ENCODE measurements around the gene NRCAM.
"Not testable (repeated sequence)": the region's sequence is repeated elsewhere in the genome, so short reads cannot be mapped to it uniquely, and the experiment has no call there.

Gene NRCAM

GRCh38 chr7:108270385-108271015 lies 185.7 kb downstream of the NRCAM start:
- no peak for DNase-seq

- no peak for DNase-seq
Observed at GRCh38 chr7:108268200-108268820, 187.9 kb downstream of the NRCAM start.

DNA sequence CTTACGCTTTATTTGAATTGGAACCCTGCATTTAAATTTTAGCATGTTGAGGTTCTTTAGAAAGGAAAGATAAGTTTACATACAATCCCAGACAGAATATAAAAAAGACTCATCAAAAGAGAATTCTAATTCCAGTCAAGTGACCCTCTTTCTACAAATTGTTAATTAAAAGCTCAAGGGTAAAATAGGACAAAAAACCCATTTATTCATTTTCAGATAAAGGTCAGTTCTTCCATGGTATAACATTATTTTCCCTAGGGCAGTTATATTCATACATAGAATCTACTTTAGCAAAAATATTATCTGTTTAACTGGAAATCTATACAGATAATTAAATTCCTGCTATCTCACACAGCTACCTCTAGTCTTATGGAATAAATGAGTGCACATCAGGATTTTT lies 188.6 kb downstream of the NRCAM start:
- no peak for DNase-seq

DNA sequence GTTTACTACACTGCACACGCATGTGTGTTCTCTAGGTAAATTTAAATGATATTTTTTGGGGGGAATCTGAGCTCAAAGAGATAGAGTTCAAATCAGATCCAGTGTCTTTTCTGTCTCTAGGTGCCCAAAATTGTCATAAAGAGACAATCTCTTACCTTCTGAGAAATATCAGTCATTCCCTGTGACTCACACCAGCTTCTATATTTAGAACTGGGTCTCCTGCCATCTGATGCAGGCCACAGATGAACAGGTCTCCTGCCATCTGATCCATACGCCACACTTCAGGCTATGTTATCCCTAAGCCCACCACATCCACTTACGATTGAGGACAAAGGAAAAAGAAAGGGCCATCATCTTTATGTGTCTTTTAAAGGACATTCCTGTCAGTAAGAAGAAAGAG lies 189.7 kb downstream of the NRCAM start:
- no peak for DNase-seq

GRCh38 chr7:108266035-108266434 lies 190.2 kb downstream of the NRCAM start:
- DNase-seq: no peak

DNA sequence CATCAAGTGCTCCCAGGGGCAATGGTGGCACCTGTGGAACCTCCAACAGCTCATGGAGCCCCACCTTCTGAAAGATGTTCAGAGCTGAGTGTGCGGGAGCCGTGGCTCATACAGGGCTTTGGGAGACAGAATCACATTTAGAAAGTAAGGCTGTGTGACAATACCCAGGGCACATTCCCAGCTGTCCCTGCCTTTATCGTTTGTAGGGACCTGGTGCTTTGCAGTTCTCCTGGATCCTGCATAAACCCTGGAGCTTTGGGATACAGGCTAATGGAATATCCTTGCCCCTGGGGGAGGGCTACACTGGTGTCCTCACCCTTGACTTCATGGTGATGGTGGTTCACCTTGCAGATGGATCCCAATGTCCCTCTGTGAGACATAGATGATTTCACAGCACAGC lies 191.2 kb downstream of the NRCAM start:
- DNase-seq: no peak

DNA sequence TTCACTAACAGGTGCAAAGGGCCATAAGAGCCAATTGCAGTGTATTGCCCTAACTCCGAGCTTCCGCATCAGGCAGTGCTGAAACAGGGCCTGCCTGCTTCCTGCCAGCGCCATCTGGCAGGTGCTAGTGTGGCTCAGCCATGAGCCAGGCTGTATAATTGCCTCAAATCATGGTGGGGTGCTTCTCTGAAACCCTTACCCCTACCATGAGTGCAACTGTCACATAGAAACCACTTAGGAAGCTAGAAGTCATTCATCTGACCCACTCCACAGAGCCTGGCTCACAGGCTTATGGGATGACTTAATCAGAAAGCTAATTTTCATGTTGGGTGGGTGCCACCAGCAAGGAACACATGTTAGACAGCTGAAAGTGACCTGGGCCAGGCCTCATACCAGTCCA lies 192.8 kb downstream of the NRCAM start:
- peak; percentile 94 for DNase-seq

GRCh38 chr7:108261560-108262255 lies 194.5 kb downstream of the NRCAM start:
- peak; percentile 59 for DNase-seq

- DNase-seq: not testable (repeated sequence)
Observed at GRCh38 chr7:108259447-108259846, 196.8 kb downstream of the NRCAM start.

DNA sequence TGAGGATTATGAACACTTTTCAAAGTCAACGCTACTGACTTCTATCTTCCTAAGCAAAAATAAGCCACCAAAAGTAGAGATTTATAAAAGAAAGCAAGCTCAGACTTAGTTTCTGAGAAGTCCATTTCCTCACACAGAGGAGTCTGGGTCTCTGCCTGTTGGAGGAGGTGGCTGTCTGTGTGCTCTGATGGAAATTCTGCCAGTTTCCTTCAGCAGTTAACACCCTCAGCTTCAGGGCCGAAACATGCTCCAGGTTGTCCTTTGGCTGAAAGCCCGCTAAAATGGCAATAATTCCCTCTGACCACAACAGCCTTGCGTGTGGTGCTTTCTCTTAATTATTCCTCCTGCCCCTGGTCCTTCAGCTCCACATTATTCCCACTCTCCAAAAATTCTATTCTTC lies 198.3 kb downstream of the NRCAM start:
- DNase-seq: no peak

DNA sequence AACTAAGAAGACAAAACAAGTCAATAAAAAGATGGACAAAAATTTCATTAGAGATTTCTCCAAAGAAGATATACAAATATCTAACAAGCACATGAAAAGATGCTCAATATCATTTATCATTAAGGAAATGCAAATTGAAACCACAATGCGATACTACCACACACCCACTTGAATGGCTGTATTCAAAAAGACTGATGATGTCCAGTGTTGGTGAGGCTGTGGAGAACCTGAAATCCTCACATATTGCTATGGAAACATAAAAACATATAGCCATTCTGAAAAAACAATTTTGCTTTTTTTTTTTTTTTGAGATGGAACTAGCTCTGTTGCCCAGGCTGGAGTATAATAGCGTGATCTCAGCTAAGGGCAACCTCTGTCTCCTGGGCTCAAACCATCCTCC lies 202.0 kb downstream of the NRCAM start:
- no peak for DNase-seq

DNA sequence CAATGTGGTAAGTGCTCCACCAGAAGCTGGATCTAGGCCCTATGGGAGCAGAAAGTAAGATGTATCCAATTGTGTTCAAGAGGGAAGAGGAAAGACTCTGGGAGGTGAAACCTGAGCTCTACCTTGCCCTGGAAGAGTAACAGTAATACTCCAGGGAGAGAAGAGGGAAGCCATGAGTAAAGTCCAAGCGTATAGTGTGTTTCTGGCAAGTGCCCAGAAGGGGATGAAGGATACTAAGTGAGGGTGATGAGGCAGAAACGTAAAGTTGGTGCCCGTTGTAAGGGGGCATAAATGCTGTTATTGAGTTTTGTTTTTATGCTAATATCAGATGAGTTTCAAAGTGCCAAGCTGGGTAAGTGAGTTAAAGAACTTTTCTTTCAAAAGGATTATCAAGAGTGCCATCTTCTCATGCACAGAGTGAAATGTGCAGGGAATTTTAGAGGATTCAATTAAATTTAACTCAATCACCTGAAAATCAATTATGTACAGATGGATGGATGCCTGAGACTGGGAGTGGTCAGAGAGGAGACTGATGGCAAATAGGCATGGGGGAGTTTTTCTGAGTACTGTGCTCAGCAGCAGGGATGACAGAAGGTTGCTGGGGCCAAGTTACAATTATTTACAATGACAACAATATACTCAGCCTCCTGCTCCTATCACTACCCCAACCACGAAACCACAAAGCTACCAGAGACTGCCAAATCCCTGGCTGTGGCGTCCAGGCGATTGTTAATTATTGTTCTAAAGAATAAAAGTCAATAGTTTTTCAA lies 202.8 kb downstream of the NRCAM start:
- DNase-seq: no peak

- DNase-seq: no peak
Observed at GRCh38 chr7:108252177-108252576, 204.1 kb downstream of the NRCAM start.

- DNase-seq: no peak
Observed at GRCh38 chr7:108251700-108252099, 204.5 kb downstream of the NRCAM start.

- DNase-seq: no peak
Observed at GRCh38 chr7:108249453-108249852, 206.8 kb downstream of the NRCAM start.

- DNase-seq: no peak
Observed at GRCh38 chr7:108248821-108249220, 207.4 kb downstream of the NRCAM start.

- no peak for DNase-seq
Observed at GRCh38 chr7:108248418-108248817, 207.8 kb downstream of the NRCAM start.

DNA sequence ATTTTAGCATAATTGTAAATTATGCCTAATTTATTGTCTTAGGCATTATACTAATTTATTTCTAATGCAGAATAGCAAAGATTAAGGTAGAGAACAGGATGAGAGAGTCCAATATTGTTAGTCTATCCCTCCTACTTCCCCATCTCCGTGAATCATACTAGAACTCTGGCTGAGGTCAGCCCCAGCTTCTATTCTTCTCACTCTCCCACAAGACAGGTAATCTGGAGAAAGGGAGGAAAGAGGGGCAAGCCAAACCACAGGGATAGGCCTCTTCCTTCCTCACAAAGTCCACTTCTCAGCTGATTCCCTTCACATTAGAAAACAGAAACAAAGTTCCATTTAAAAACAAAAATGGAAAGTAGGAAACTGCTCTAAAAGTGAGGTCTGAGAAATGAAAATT lies 208.6 kb downstream of the NRCAM start:
- no peak for DNase-seq

GRCh38 chr7:108246227-108246837 lies 209.9 kb downstream of the NRCAM start:
- no peak for DNase-seq

- DNase-seq: no peak
Observed at GRCh38 chr7:108245523-108246226, 210.6 kb downstream of the NRCAM start.

DNA sequence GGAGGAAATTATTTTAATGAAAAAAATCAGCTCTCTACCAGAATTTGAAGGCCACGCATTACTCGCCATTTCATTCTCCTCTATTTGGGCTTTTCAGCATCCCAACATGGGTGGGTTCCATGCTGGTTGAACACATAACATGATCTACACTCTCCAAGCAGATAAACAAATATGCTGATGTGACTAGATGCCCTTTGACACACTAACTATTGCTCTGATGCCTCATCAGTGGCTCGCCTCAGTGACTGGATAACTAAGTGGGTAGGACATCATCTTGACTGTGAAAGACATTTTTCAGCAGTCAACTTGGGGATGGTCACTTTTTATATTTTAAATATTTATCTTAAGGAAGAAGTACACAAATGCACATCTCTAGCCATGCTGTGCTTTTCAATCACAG lies 212.1 kb downstream of the NRCAM start:
- no peak for DNase-seq

DNA sequence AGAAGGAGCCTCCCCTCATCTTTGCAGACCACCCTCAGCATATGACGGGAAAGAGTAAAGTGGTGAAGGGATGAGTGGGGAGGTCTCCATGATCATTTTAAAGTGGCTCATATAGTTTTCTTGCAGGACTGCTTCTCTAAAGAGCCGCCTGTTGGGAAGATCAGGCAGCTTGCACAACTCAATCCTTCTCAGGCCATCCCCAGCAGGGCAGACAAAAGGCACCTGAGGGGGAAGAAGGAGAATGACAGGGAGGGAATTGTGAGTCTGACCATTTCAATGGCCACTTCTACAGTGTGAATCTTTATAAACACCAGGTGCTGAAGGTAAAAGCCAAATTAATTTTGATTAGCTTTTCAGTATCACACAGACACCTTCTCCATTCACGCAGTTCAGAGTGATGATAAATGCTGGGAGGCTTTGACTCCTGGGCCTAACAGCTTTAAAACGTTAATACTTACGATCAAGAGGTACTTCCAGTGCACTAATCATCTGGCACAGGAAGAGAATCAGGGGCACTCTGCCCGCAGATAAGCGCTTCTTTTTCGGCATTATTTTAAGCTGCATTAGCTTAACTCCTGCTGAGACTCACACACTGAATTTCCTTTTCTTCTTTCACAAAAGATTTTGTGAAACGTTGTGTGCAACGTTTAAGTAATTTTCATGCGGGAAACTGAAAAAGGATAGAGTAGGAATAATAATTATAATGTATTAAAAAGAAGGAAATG lies 216.6 kb downstream of the NRCAM start:
- peak; percentile 46 for DNase-seq
